A549 (cell line): ENCODE results near the gene ZNF106.

Experiments
- CEBPB ChIP-seq, 2 experiments: fragments of >200 bp in 1 of 2; sonication (Bioruptor Twin) in 1 of 2; formaldehyde crosslinking in 1 of 2; IDR thresholded peaks; 2 replicates each; pipeline ENCODE4 v1.6.1; 2012 to 2016
- CHD2 ChIP-seq: fragments of 150-350 bp; IDR thresholded peaks from 2 replicates; pipeline ENCODE4 v1.6.1; 2014; ENCODE audit warnings: low read length; ENCODE audit not compliant: partially characterized antibody
- CTCF ChIP-seq: fragments of >200 bp; sonication (Bioruptor Twin); formaldehyde crosslinking; IDR thresholded peaks from 3 replicates; pipeline ENCODE4 v1.5.1; 2016
- EP300 ChIP-seq, 2 experiments: fragments of >200 bp; sonication (Bioruptor Twin); formaldehyde crosslinking; IDR thresholded peaks; 2 replicates in 1 of 2; 3 replicates in 1 of 2; pipeline ENCODE4 v1.6.1; 2016 to 2017
- POLR2A ChIP-seq: IDR thresholded peaks from 2 replicates; pipeline ENCODE4 v1.6.1; 2012; ENCODE audit warnings: mild to moderate bottlenecking, low read length
- RAD21 ChIP-seq, 2 experiments: fragments of >200 bp in 1 of 2; sonication (Bioruptor Twin) in 1 of 2; formaldehyde crosslinking in 1 of 2; IDR thresholded peaks in 1 of 2; conservative IDR thresholded peaks in 1 of 2; 2 replicates in 1 of 2; 3 replicates in 1 of 2; pipeline ENCODE4 v1.6.1; 2012 to 2018; ENCODE audit warnings: inconsistent platforms in 1 of 2

GRCh38 chr15:42449770-42450424 is 41.0 kb downstream of the ZNF106 start:
- TF ChIP-seq EP300 (IDR thresholded peaks at IDR 0.05) (no peak), POLR2A (no peak), CTCF (no peak), CHD2 (no peak), CEBPB (IDR thresholded peaks at IDR 0.05) (no peak), RAD21 (conservative IDR thresholded peaks at IDR 0.05 in 1 of 2, IDR thresholded peaks at IDR 0.05 in 1 of 2) (no peak)
